IPS-18a (cell line): ENCODE data around the gene CCL1.

Source experiments
- H3K27ac ChIP-seq: one replicate; pipeline ENCODE4 v1.5.1; 2013; ENCODE audit warnings: low read length
- H3K27me3 ChIP-seq: one replicate; pipeline ENCODE4 v1.6.1; 2013; ENCODE audit warnings: mild to moderate bottlenecking, low read length; ENCODE audit not compliant: control insufficient read depth, insufficient read depth
- H3K36me3 ChIP-seq: one replicate; pipeline ENCODE4 v1.6.1; 2013; ENCODE audit warnings: low read depth, low read length; ENCODE audit not compliant: control insufficient read depth
- H3K4me1 ChIP-seq: one replicate; pipeline ENCODE4 v1.6.1; 2013; ENCODE audit warnings: low read depth, low read length; ENCODE audit not compliant: control insufficient read depth
- H3K4me3 ChIP-seq: one replicate; pipeline ENCODE4 v1.5.1; 2013; ENCODE audit warnings: low read length
- H3K9ac ChIP-seq: one replicate; pipeline ENCODE4 v1.6.1; 2013; ENCODE audit warnings: mild to moderate bottlenecking, low read length, moderate library complexity
- H3K9me3 ChIP-seq: one replicate; pipeline ENCODE4 v1.6.1; 2013; ENCODE audit warnings: low read depth, low read length; ENCODE audit not compliant: control insufficient read depth

CCL1 gene, protein sequence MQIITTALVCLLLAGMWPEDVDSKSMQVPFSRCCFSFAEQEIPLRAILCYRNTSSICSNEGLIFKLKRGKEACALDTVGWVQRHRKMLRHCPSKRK

DNA sequence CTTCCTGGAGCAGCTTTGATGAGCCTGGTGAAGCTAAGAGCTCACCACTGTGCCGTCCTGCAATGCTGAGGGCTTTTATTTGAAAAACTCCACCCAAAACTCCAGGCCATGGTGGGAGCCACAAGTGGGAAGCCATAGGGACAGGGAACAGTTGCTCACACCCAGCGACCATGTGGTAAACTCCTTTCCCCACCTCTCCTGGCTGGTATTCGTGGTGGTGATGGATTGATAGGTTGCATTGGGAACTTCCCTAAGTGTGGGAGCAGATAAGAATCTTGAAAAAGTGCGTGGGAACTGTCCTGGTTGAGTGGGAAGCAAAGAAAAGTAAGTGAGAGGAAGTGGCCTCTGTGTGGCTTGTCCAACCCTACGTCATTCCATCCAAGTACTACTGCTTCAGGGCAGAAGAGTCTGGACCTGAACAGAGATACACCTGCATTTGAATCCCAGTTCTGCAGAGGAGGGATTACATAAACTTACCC is at the start of gene CCL1:
Gene CCL1, minus strand, starts transcription at position 51 of the 479 bp plus-strand sequence. CDS start 72 bp downstream, outside the sequence.
- H3K9ac ChIP-seq, result no peak within 1 kb of the TSS
- no peak within 1 kb of the TSS for H3K4me3 ChIP-seq
- H3K9me3 ChIP-seq, result no peaks in the 10 kb centered on the region
- no peaks in the 10 kb centered on the region for H3K36me3 ChIP-seq
- H3K4me1 ChIP-seq, result no peaks in the 10 kb centered on the region
- no peak within 1 kb of the TSS for H3K27ac ChIP-seq
- no peaks in the 10 kb centered on the region for H3K27me3 ChIP-seq

DNA sequence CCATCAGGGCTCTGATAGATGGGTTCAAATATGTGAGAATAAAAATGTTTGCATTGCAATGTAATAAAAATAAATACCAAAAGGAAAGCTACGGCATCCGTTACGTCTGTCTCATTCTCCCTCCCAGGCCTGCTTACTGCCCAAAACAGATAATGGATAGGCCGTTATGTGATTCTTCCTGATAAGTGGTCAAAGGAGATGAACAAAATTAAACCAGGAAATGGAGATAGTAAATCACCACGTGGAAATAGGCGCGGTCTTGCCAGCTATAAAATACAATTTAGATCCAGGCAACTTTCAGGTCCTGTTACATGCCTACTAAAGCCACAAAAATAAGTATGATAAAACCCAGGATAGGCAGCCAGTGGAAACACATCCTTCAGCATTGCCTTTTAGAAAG is 49.5 kb upstream of the CCL1 start:
- Histone ChIP-seq H3K9ac (no peak overlapping the region), H3K4me3 (no peak overlapping the region), H3K36me3 (no peaks in the 10 kb centered on the region), H3K27ac (no peak overlapping the region), H3K9me3 (no peaks in the 10 kb centered on the region), H3K27me3 (peaks cover 20% of the 10 kb centered on the region), H3K4me1 (peaks cover 29% of the 10 kb centered on the region)

DNA sequence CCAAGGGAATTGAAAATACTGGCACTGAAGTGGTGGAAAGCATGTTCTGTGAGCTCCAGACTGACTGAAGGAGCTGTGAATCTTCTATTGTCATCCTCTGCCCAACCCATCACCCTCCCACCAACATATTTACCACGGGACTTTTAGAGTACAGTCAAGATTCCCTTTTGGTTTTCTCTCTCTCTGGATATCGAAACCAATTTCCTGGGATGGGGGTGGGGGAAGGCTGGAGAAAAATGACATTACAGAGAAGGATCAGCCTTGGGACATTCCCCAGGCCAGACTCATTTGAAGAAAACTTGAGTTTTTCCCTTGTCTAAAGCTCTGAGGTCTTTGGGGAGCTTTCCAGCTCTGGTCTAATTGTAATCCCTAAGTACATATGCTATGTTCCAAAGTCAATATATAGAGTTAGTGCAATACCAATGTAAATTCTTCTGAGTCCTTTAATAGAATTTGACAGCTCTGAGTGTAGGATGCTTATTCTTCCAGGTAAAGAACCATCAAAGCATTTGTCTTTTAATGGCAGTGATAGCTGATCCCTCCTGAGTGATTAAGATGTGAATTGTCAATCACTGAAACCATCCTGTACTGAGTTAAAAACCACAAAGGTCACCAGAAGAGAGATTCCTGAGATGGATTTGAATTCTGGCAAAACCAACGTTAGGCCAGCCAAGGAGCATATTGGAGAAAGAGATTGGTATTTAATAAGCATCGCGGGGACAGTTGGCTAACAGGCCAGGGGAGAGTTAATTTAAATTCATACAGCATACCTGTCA is 48.8 kb upstream of the CCL1 start:
- Histone ChIP-seq H3K9me3 (no peaks in the 10 kb centered on the region), H3K36me3 (no peaks in the 10 kb centered on the region), H3K27me3 (peaks cover 20% of the 10 kb centered on the region), H3K9ac (no peak overlapping the region), H3K4me3 (no peak overlapping the region), H3K4me1 (peaks cover 29% of the 10 kb centered on the region), H3K27ac (no peak overlapping the region)

DNA sequence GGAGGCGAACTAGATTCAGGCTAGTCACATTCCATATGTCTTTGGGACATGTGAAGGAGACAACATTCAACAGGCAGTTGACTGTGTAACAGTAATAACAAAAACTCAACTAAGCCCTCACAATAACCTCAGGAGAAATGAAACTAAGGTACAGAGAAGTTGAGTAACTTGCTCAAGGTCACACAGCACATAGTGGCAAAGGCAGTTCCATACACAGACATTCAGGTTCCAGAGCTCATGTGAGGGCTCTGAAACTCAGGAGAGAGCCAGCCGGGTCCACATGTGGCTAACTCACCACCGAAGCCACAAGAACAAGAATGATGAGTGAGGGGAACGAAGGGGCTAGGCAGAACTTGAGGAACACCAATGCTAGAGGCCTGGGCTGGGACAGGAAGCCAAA is 46.3 kb upstream of the CCL1 start:
- Histone ChIP-seq H3K9me3 (no peaks in the 10 kb centered on the region), H3K9ac (no peak overlapping the region), H3K4me3 (no peak overlapping the region), H3K27ac (no peak overlapping the region), H3K27me3 (peaks cover 20% of the 10 kb centered on the region), H3K36me3 (no peaks in the 10 kb centered on the region), H3K4me1 (peaks cover 22% of the 10 kb centered on the region)

DNA sequence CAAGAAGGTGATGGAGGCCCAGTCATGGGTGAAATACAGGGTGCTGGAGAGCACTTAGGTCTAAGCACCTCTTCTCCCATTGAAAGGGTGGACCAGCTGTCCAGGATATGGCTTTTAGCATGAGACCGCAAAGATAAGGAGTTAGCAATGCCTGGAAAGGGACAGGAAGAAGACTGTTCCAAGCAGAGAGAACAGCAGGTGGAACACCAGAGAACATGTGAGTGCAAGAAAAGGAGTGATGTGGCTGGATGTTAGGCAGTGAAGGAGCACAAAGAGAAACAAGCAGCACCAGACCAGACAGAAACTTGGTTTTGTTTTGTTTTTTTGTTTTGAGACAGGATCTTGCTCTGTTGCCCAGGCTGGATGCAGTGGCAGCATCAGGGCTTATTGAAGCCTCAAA is 45.4 kb upstream of the CCL1 start:
- no peaks in the 10 kb centered on the region for H3K36me3 ChIP-seq
- H3K9ac ChIP-seq, result no peak overlapping the region
- no peaks in the 10 kb centered on the region for H3K9me3 ChIP-seq
- H3K4me1 ChIP-seq, result peaks cover 14% of the 10 kb centered on the region
- H3K4me3 ChIP-seq, result no peak overlapping the region
- no peak overlapping the region for H3K27ac ChIP-seq
- H3K27me3 ChIP-seq, result peaks cover 20% of the 10 kb centered on the region

DNA sequence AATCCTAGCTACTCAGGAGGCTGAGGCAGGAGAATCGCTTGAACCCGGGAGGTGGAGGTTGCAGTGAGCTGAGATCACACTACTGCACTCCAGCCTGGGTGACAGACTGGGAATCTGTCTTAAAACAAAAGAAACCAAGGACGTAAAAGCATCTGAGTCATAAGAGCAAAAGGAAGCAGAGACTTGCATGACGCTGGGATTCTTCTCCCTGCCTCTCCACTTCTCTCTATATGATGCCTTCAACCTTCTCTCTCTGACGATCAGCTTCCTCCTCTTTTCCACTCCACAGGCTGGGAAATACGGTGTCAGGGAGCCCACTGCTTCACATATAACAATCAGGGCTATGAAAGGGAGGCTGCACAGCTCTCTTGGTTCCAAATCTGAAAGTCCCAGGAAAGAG is 43.2 kb upstream of the CCL1 start:
- H3K9ac ChIP-seq, result no peak overlapping the region
- no peak overlapping the region for H3K4me3 ChIP-seq
- H3K9me3 ChIP-seq, result no peaks in the 10 kb centered on the region
- no peak overlapping the region for H3K27ac ChIP-seq
- no peaks in the 10 kb centered on the region for H3K36me3 ChIP-seq
- peaks cover 7% of the 10 kb centered on the region for H3K4me1 ChIP-seq
- peaks cover 11% of the 10 kb centered on the region for H3K27me3 ChIP-seq

DNA sequence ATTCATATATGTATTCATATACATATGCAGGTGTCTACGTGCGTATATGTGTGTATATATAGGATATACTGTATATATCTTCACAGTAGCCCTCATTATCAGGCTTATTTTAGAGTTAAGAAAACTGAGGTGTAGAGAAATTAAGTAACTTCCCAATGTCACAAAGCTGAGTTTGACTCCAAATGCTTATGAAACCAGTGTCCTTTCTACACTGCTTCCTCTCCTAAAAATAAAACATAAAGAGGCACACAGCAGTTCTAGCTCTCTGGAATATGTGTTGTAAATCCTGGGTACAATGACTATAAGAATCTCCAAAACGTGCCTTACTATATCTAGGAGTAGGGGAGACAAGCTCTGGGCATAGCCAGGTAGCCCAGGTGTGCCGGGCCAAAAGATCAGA is 40.0 kb upstream of the CCL1 start:
- Histone ChIP-seq H3K4me3 (no peak overlapping the region), H3K4me1 (no peaks in the 10 kb centered on the region), H3K9me3 (no peaks in the 10 kb centered on the region), H3K27me3 (peaks cover 1% of the 10 kb centered on the region), H3K9ac (no peak overlapping the region), H3K27ac (no peak overlapping the region), H3K36me3 (no peaks in the 10 kb centered on the region)

DNA sequence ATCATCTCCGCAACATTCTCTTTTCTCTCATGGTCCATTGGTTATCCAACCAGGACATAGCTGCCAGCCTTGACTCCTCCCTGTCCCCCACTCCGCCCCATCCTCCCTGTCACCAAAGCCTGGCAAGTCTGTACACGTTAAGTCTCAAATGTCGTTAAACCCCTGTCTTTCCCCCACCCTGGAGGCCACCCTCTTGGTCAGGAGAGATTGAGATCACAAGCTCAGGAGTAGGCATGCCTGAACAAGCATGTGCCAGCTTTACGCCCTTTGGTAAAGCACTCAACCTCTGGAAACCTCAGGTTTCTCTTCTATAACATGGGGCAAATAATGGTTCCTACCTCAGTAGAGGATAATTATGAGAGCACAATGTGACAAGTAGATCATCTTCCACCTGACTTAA is 38.1 kb upstream of the CCL1 start:
- H3K4me1 ChIP-seq, result peaks cover 5% of the 10 kb centered on the region
- no peaks in the 10 kb centered on the region for H3K9me3 ChIP-seq
- no peak overlapping the region for H3K4me3 ChIP-seq
- H3K36me3 ChIP-seq, result no peaks in the 10 kb centered on the region
- H3K27me3 ChIP-seq, result no peaks in the 10 kb centered on the region
- no peak overlapping the region for H3K9ac ChIP-seq
- no peak overlapping the region for H3K27ac ChIP-seq

DNA sequence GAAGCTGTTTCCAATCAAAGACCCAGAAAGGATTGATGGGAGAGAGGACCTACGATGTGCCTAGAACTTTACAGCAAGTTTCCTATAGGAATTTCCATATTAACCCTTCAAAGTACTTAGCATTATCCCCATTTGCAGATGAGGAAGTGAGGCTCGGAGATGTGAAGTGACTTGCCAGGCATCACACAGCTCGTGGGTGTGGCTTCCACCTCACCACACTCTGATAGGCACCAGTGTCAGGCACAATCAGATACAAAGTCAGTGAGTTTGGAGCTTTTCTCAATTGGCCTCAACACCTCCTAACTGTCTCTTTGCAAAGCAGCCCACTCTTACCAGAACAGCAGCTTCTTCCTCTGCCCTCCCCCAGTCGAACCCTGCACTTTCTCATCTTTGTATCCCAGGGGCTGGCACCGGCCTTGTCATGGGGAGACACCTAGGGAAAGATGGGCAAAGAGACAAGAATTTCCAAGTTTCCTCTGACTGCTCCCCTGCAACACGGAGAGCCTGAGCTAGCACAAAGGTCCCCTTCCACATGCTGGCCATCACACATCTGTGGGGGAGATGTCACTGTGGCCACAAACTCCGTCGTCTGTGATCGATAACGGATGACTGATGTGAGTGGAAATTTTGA is 37.4 kb upstream of the CCL1 start:
- Histone ChIP-seq H3K4me3 (no peak overlapping the region), H3K9ac (no peak overlapping the region), H3K27ac (no peak overlapping the region), H3K36me3 (no peaks in the 10 kb centered on the region), H3K27me3 (no peaks in the 10 kb centered on the region), H3K4me1 (peaks cover 5% of the 10 kb centered on the region), H3K9me3 (no peaks in the 10 kb centered on the region)

DNA sequence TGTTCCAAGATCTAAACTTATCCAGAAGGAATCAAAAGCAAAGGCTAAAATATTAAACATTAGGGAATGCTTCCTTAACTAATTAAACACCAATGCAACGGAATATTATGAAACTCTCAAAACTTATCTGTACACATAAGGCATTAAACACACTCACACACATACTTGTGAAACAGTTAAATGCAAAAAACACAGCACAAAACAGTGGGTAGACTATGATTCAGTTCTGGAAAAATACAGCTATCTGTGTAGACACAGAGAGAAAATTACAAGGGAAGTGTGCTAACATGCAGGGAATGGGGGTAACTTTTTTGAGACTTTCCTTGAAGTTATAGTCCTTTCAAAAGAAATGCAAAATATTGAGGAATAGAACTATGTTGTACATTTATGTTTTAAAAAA is 36.7 kb upstream of the CCL1 start:
- H3K4me1 ChIP-seq, result peaks cover 5% of the 10 kb centered on the region
- no peaks in the 10 kb centered on the region for H3K9me3 ChIP-seq
- no peaks in the 10 kb centered on the region for H3K27me3 ChIP-seq
- no peak overlapping the region for H3K9ac ChIP-seq
- H3K4me3 ChIP-seq, result no peak overlapping the region
- H3K27ac ChIP-seq, result no peak overlapping the region
- H3K36me3 ChIP-seq, result no peaks in the 10 kb centered on the region

DNA sequence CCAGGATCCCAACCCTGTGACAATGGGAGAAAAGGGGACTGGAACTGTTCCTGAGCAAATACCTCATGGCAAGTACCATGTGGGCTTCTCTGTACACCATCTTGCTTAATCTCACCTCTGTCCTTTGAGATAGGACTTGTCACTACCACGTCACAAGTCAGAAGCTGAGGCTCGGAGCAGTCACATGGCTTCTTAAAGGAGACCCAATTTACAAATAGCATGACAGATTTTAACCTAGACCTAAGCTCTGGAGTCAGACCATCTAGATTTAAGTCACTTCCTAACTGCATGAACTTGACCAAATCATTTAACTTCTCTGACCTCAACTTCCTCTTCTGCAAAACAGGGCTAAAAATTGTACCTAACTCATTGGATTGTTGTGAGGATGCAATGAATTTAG is 36.0 kb upstream of the CCL1 start:
- no peaks in the 10 kb centered on the region for H3K36me3 ChIP-seq
- H3K9ac ChIP-seq, result no peak overlapping the region
- H3K27me3 ChIP-seq, result no peaks in the 10 kb centered on the region
- no peak overlapping the region for H3K4me3 ChIP-seq
- H3K4me1 ChIP-seq, result peaks cover 5% of the 10 kb centered on the region
- no peak overlapping the region for H3K27ac ChIP-seq
- H3K9me3 ChIP-seq, result no peaks in the 10 kb centered on the region

DNA sequence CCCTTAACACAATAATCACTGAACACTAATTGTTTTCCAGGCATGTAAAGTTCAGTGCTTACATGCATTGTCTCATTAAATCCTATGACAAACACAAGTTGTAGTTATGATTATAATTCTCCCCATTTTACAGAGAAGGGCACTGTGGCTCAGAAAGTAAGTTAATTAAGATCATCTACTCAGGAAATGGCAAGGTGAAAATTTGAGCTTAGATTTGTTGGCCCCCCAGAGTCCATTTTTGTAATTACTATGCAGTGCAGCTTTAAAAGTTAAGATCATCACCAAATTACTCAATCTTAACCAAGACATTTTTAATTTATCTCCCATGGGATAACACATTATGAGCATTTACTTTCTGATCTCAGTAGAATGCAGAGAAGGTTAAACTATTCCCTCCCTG is 34.2 kb upstream of the CCL1 start:
- Histone ChIP-seq H3K27me3 (no peaks in the 10 kb centered on the region), H3K4me3 (no peak overlapping the region), H3K4me1 (peaks cover 5% of the 10 kb centered on the region)

More for the DNA sequence above, 34.2 kb upstream of the CCL1 start:
- no peaks in the 10 kb centered on the region for H3K36me3 ChIP-seq
- no peak overlapping the region for H3K27ac ChIP-seq
- no peaks in the 10 kb centered on the region for H3K9me3 ChIP-seq
- H3K9ac ChIP-seq, result no peak overlapping the region
